Heart left ventricle (tissue), 16 donors: Measurements from ENCODE around the gene TMEM138. TPM values are rescaled to one million over a fixed set of nuclear protein-coding genes. Genes with fewer than 3 reads are reported as not detected.
A peak's percentile ranks its signal among the peaks of the same experiment; 100 is the strongest.
"Not testable (repeated sequence)": the region's sequence is repeated elsewhere in the genome, so short reads cannot be mapped to it uniquely, and the experiment has no call there.

Source experiments
- ATAC-seq, 4 donors: fragments of 200-7000 bp; cut with Tn5 transposase; one replicate each; pipeline ENCODE4 v1.9.1; 2020 to 2022; ENCODE audit warnings: moderate library complexity in 4 of 4, mild to moderate bottlenecking in 3 of 4, moderate number of reproducible peaks in 1 of 4
- DNase-seq, 5 donors: peaks; one replicate each; pipeline ENCODE4 v3.0.0-alpha.2; 2020
- H3K27ac ChIP-seq, 12 donors: fragments of 200-600 bp; sonication (generic) in 4 of 12; one replicate each; pipeline versions ENCODE4 v1.5.0 to v1.8.0; 2016 to 2022; ENCODE audit warnings: mild to moderate bottlenecking in 2 of 12
- H3K27me3 ChIP-seq, 9 donors: fragments of 200-600 bp; sonication (generic) in 2 of 9; one replicate each; pipeline versions ENCODE4 v1.5.1 to v1.8.0; 2016 to 2022; ENCODE audit warnings: mild to moderate bottlenecking in 3 of 9
- H3K36me3 ChIP-seq, 9 donors: fragments of 200-600 bp; sonication (generic) in 2 of 9; one replicate each; pipeline versions ENCODE4 v1.5.0 to v1.8.0; 2018 to 2022; ENCODE audit warnings: mild to moderate bottlenecking in 2 of 9
- H3K4me1 ChIP-seq, 12 donors: fragments of 200-600 bp; sonication (generic) in 4 of 12; one replicate each; pipeline versions ENCODE4 v1.5.0 to v1.8.0; 2016 to 2022; ENCODE audit warnings: mild to moderate bottlenecking in 3 of 12
- H3K4me3 ChIP-seq, 12 donors: fragments of 200-600 bp; sonication (generic) in 4 of 12; one replicate each; pipeline versions ENCODE4 v1.5.0 to v1.8.0; 2017 to 2022; ENCODE audit warnings: mild to moderate bottlenecking in 9 of 12, moderate library complexity in 4 of 12
- H3K9me3 ChIP-seq, 12 donors: fragments of 200-600 bp; sonication (generic) in 4 of 12; one replicate each; pipeline versions ENCODE4 v1.5.0 to v1.8.0; 2016 to 2022; ENCODE audit warnings: mild to moderate bottlenecking in 1 of 12
- CTCF ChIP-seq, 12 donors: fragments of 200-600 bp; sonication (generic) in 4 of 12; IDR thresholded peaks; one replicate each; pipeline versions ENCODE4 v1.5.0 to v1.8.0; 2018 to 2022; ENCODE audit warnings: antibody characterized with exemption in 12 of 12, mild to moderate bottlenecking in 5 of 12
- POLR2A ChIP-seq, 2 donors: fragments of 450-650 bp; IDR thresholded peaks; one replicate each; pipeline ENCODE4 v1.6.1; 2017; ENCODE audit warnings: antibody characterized with exemption in 2 of 2, mild to moderate bottlenecking in 2 of 2, moderate library complexity in 2 of 2
- WGBS, 4 donors: extraction: QIAGEN DNeasy Blood & Tissue Kit in 2 of 4; methylation state at CpG; one replicate each; pipeline versions ENCODE4 v1.1.5 to v1.1.7; 2013 to 2018; 5-methylcytosine and 5-hydroxymethylcytosine counted together
- intact Hi-C, 10 donors: fragments of 100-400 bp; cut with DNase I; formaldehyde crosslinking; loops; one replicate each; pipeline versions ENCODE4 v1.11.1 to v1.14.2; 2022
- polyA plus RNA-seq, 2 donors: library from polyadenylated mRNA; stranded (reverse); fragments of 200-250 nt; gene quantifications; one replicate each; pipeline ENCODE4 v1.2.3, GENCODE V29; 2013
- total RNA-seq, 9 donors: library from RNA; depleted of rRNA in 2 of 9; stranded (reverse); fragments of >200 nt in 2 of 9; fragmentation: NEBNext Ultra II Directional in 3 of 9; extraction: Animal tissue kit (Norgen Biotek cat#: 25700) in 3 of 9; gene quantifications; one replicate each; pipeline versions ENCODE4 v1.1.0 to v1.2.4, GENCODE V29; 2016 to 2023
- donor health status: ischemic (EF 13 %, LVEDD 7.1; RV severe dilation, severe dysfunction).
- donor health status: healthy with polysubstance abuse.
- donor health status: DM: no; HTN: yes; CAD: no.
- donor health status: DM: no; HTN: no; CAD: no.
- donor health status: ischemic (EF 25% LVEDD 6.9; RV normal size, moderate dysfunction).
- donor health status: ischemic (EF 25% LVEDD 5.7; RV mildly dilated, moderate dysfunction).
- donor health status: healthy.
- donor health status: DM: yes; HTN: yes; CAD: no.
- donor health status: ischemic (EF 35%, LVEDD 5.7; RV mildly dilated, moderate dysfunction).
- donor health status: nonischemic (EF 11% LVEDD 7.7; RV severe dilation, severe dysfunction).
- donor health status: DM: yes; HTN: yes; CAD: no.
- donor health status: PGD.
- donor health status: ischemic (EF 29% LVEDD 5.4; RV normal size, mild dysfunction).
- donor health status: nonischemic (EF 23%, LVEDD 6.1; RV moderate dilation, normal function).

TMEM138 gene
- total and polyA plus RNA-seq, 11 donors, result 15.7 to 29.3 (median 19.2) TPM

GRCh38 chr11:61375761-61376108 lies 13.6 kb downstream of the TMEM138 start:
- Histone ChIP-seq H3K27me3 (no peaks in the 10 kb centered on the region), H3K4me1 (peaks cover 0 to 12% (median 0%) of the 10 kb centered on the region in 12 donors), H3K36me3 (peaks cover 0 to 29% (median 19%) of the 10 kb centered on the region in 9 donors), H3K9me3 (no peaks in the 10 kb centered on the region), H3K27ac (no peak overlapping the region), H3K4me3 (no peak overlapping the region)
- intact Hi-C loops, result no loop called here
- 69 to 78% (median 76%) methylated on average over 6 of the region's 6 CpGs for WGBS, 4 donors
- DNase-seq, result no peak
- ATAC-seq, result no peak
- TF ChIP-seq CTCF (IDR thresholded peaks at IDR 0.05) (no peak), POLR2A (IDR thresholded peaks at IDR 0.05) (no peak)

- intact Hi-C loops, result no loop called here
- TF ChIP-seq POLR2A (IDR thresholded peaks at IDR 0.05) (no peak), CTCF (IDR thresholded peaks at IDR 0.05) (no peak)
Measured at GRCh38 chr11:61377461-61378160, 15.4 kb downstream of the TMEM138 start.

GRCh38 chr11:61378713-61379313 lies 16.6 kb downstream of the TMEM138 start:
- no peaks in the 10 kb centered on the region for H3K27me3 ChIP-seq
- ATAC-seq, result peak; percentile 55 to 95 (median 82)
- H3K36me3 ChIP-seq, result peaks cover 0 to 26% (median 10%) of the 10 kb centered on the region in 9 donors
- H3K9me3 ChIP-seq, result no peaks in the 10 kb centered on the region
- H3K4me3 ChIP-seq, result no peak overlapping the region
- peaks cover 0 to 12% (median 0%) of the 10 kb centered on the region in 12 donors for H3K4me1 ChIP-seq
- no peak for TF ChIP-seq POLR2A (IDR thresholded peaks at IDR 0.05)
- no peak for TF ChIP-seq CTCF (IDR thresholded peaks at IDR 0.05)
- H3K27ac ChIP-seq, result peak overlapping the region in 11 of 12 donors; percentile 10 to 51 (median 41)
- DNase-seq, result peak in 2 of 5 donors; percentile 43 to 46
- WGBS, 4 donors, result 87 to 95% (median 90%) methylated on average over 5 of the region's 5 CpGs
- intact Hi-C loops, result no loop called here

More at GRCh38 chr11:61377461-61378160, 15.4 kb downstream of the TMEM138 start:
- no peak for ATAC-seq
- DNase-seq, result no peak
- Histone ChIP-seq H3K4me1 (peaks cover 0 to 12% (median 0%) of the 10 kb centered on the region in 12 donors), H3K27ac (no peak overlapping the region), H3K9me3 (no peaks in the 10 kb centered on the region), H3K27me3 (no peaks in the 10 kb centered on the region), H3K4me3 (no peak overlapping the region), H3K36me3 (peaks cover 0 to 27% (median 17%) of the 10 kb centered on the region in 9 donors)
- WGBS, 4 donors, result 91 to 96% (median 94%) methylated on average over 6 of the region's 6 CpGs

GRCh38 chr11:61380884-61381283 lies 18.7 kb downstream of the TMEM138 start:
- ATAC-seq (no peak), DNase-seq (no peak)
- intact Hi-C loops, result loop anchor here in 4 of 10 donors (5.0 to 10.0 kb wide), 2 partner anchors 124 to 126 kb away; no protein-coding TSS in a partner anchor
- TF ChIP-seq CTCF (IDR thresholded peaks at IDR 0.05), result no peak
- no peak for TF ChIP-seq POLR2A (IDR thresholded peaks at IDR 0.05)
- Histone ChIP-seq H3K4me1 (peaks cover 0 to 19% (median 0%) of the 10 kb centered on the region in 12 donors), H3K27me3 (no peaks in the 10 kb centered on the region), H3K4me3 (no peak overlapping the region), H3K27ac (no peak overlapping the region), H3K36me3 (peaks cover 0 to 12% (median 4%) of the 10 kb centered on the region in 9 donors), H3K9me3 (no peaks in the 10 kb centered on the region)
- 96 to 97% (median 97%) methylated on average over 9 of the region's 9 CpGs for whole genome bisulfite sequencing, 4 donors

GRCh38 chr11:61383859-61384258 lies 21.7 kb downstream of the TMEM138 start:
- not testable (repeated sequence) for H3K36me3 ChIP-seq, DNase-seq, H3K27me3 ChIP-seq, ATAC-seq, H3K27ac ChIP-seq, H3K4me1 ChIP-seq, H3K9me3 ChIP-seq, H3K4me3 ChIP-seq
- WGBS, 4 donors, result 93 to 97% (median 94%) methylated on average over 5 of the region's 5 CpGs
- intact Hi-C loops, result loop anchor here in 7 of 10 donors (2.0 to 10.0 kb wide), 4 partner anchors 47 to 129 kb away; no protein-coding TSS in a partner anchor
